HepG2 (cell line): Measurements from ENCODE around the gene JSRP1. TPM values are rescaled to one million over a fixed set of nuclear protein-coding genes. Genes with fewer than 3 reads are reported as not detected.

Source experiments
- AGO2 ChIP-seq: fragments of 200-400 bp; formaldehyde crosslinking; optimal IDR thresholded peaks from 2 replicates; pipeline ENCODE3; 2017; ENCODE audit warnings: mild to moderate bottlenecking, low read depth, low read length, moderate library complexity
- ISL2 ChIP-seq: sonication (generic); formaldehyde crosslinking; IDR thresholded peaks from 2 replicates; pipeline ENCODE4 v1.5.0; 2020; ENCODE audit warnings: missing genetic modification reagents
- KLF15 ChIP-seq: sonication (generic); formaldehyde crosslinking; IDR thresholded peaks from 2 replicates; pipeline ENCODE4 v1.8.1; 2023; ENCODE audit warnings: borderline replicate concordance, mild to moderate bottlenecking, inconsistent platforms, missing genetic modification reagents, mixed read lengths
- KLF6 ChIP-seq: IDR thresholded peaks from 2 replicates; pipeline ENCODE4 v1.8.0; 2016; ENCODE audit warnings: missing biosample characterization, missing genetic modification reagents
- NBN ChIP-seq: fragments of 450-650 bp; conservative IDR thresholded peaks from 2 replicates; pipeline ENCODE4 v1.6.1; 2017
- PCBP1 ChIP-seq: fragments of 200-400 bp; formaldehyde crosslinking; IDR thresholded peaks from 2 replicates; pipeline ENCODE4 v1.6.1; 2017; ENCODE audit warnings: mild to moderate bottlenecking, low read depth, low read length, borderline replicate concordance
- SRSF1 ChIP-seq: fragments of 200-400 bp; formaldehyde crosslinking; optimal IDR thresholded peaks from 2 replicates; pipeline ENCODE3; 2017; ENCODE audit warnings: mild to moderate bottlenecking, low read depth, low read length, moderate library complexity
- TBX2 ChIP-seq: sonication (generic); formaldehyde crosslinking; IDR thresholded peaks from 2 replicates; pipeline ENCODE4 v1.5.0; 2020; ENCODE audit warnings: missing genetic modification reagents, mild to moderate bottlenecking, borderline replicate concordance
- THYN1 ChIP-seq: sonication (generic); formaldehyde crosslinking; IDR thresholded peaks from 2 replicates; pipeline ENCODE4 v1.8.1; 2023; ENCODE audit warnings: low read depth, mild to moderate bottlenecking, moderate library complexity, missing genetic modification reagents, borderline replicate concordance
- TOE1 ChIP-seq: sonication (generic); formaldehyde crosslinking; IDR thresholded peaks from 2 replicates; pipeline ENCODE4 v1.4.0; 2020; ENCODE audit warnings: mild to moderate bottlenecking, missing genetic modification reagents
- ZBTB42 ChIP-seq: sonication (generic); formaldehyde crosslinking; IDR thresholded peaks from 2 replicates; pipeline ENCODE4 v1.5.0; 2020; ENCODE audit warnings: mild to moderate bottlenecking, missing genetic modification reagents
- ZNF225 ChIP-seq: sonication (generic); formaldehyde crosslinking; IDR thresholded peaks from 2 replicates; pipeline ENCODE4 v1.4.0; 2020; ENCODE audit warnings: mild to moderate bottlenecking, missing genetic modification reagents
- ZNF451 ChIP-seq: sonication (generic); formaldehyde crosslinking; IDR thresholded peaks from 2 replicates; pipeline ENCODE4 v1.5.0; 2020; ENCODE audit warnings: mild to moderate bottlenecking, missing genetic modification reagents
- ZNF552 ChIP-seq: sonication (generic); formaldehyde crosslinking; IDR thresholded peaks from 2 replicates; pipeline ENCODE4 v1.9.0; 2022; ENCODE audit warnings: missing genetic modification reagents, mild to moderate bottlenecking, borderline replicate concordance
- ZNF766 ChIP-seq: sonication (generic); formaldehyde crosslinking; IDR thresholded peaks from 2 replicates; pipeline ENCODE4 v1.5.0; 2020; ENCODE audit warnings: missing genetic modification reagents, borderline replicate concordance
- ZNF792 ChIP-seq: IDR thresholded peaks from 2 replicates; pipeline ENCODE4 v1.6.1; 2016
- ZNF816 ChIP-seq: sonication (generic); formaldehyde crosslinking; IDR thresholded peaks from 2 replicates; pipeline ENCODE4 v1.8.0; 2022; ENCODE audit warnings: missing genetic modification reagents, mild to moderate bottlenecking, borderline replicate concordance
- ZSCAN20 ChIP-seq: sonication (generic); formaldehyde crosslinking; IDR thresholded peaks from 2 replicates; pipeline ENCODE4 v1.4.0; 2020; ENCODE audit warnings: missing genetic modification reagents, mild to moderate bottlenecking, borderline replicate concordance
- polyA plus RNA-seq, 8 experiments: library from polyadenylated mRNA; depleted of rRNA in 3 of 8; stranded (reverse) in 7 of 8; unstranded in 1 of 8; fragments of >200 nt; fragmentation: Illumina TruSeq in 4 of 8; extraction: Trizol in 4 of 8; gene quantifications; 2 replicates each; pipeline versions ENCODE4 v1.2.1 to v1.2.3, GENCODE V29; 2011 to 2016; ENCODE audit warnings: low read depth in 4 of 8, missing spikeins in 1 of 8, mixed read lengths in 1 of 8; ENCODE audit not compliant: insufficient read depth in 1 of 8
- total RNA-seq, 5 experiments: library from RNA; depleted of rRNA; stranded (reverse); fragments of >200 nt; fragmentation: Illumina TruSeq; extraction: Trizol; gene quantifications; 2 replicates each; pipeline ENCODE4 v1.2.3, GENCODE V29; 2016; ENCODE audit warnings: low read depth in 1 of 5
- TF ChIP-seq, protein P1 (sequence below): sonication (generic); formaldehyde crosslinking; IDR thresholded peaks from 2 replicates; pipeline ENCODE4 v1.9.0; 2021; ENCODE audit warnings: missing genetic modification reagents, borderline replicate concordance
- TF ChIP-seq, protein P2 (sequence below): IDR thresholded peaks from 2 replicates; pipeline ENCODE4 v1.6.1; 2018; ENCODE audit warnings: missing genetic modification reagents, mild to moderate bottlenecking, missing compliant biosample characterization
- TF ChIP-seq, protein P3 (sequence below): sonication (generic); formaldehyde crosslinking; IDR thresholded peaks from 2 replicates; pipeline ENCODE4 v1.4.0; 2020; ENCODE audit warnings: mild to moderate bottlenecking, missing genetic modification reagents
- TF ChIP-seq, protein P4 (sequence below): sonication (generic); IDR thresholded peaks from 2 replicates; pipeline ENCODE4 v1.6.1; 2016; ENCODE audit warnings: low read depth, borderline replicate concordance

JSRP1 gene
- total and polyA plus RNA-seq, 2 of the 13 experiments (the other 11 are each of a cell fraction or from before 2014, with no cell fraction given), result 0.16 to 0.38 TPM

DNA sequence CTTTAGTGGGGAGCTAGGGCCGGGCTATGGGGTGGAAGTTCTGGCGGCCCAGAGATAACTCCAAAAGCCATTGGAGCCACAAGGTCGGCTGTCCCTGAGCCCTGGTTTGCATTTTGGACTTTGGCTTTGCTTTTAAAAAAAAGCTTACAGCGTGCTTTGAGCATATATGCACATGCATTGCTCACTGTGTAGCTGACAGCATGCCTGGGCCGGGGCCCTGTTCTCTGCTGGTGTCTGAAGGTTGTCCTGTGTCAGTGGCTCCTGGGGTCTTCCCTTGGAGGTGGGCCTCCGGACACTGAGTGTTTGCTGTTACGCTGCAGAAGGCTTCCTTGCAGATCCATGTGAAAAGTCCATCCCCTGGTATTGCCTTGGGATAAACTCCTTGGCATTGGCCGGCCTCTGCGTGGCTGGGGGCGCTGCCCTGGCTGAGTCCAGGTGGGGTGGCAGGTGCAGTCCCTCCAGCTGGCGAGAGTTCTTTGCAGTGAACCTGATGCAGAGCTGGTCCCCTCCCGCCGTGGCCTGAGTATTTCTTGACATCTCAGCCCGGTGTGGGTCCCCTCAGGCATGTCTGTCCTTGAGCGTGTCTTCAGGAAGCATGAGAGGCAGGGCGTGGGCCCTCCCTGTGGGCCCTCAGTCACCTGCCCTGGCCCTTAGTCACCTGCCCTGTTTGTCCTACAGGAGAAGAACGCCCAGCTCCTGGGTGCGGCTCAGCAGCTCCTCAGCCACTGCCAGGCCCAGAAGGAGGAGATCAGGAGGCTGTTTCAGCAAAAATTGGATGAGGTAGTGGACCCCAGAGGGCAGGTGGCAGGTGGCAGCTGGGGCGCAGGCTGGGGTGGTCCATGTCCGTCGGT, 43.1 kb downstream of the JSRP1 start (continued):
- TF ChIP-seq AGO2, result peak; percentile 2
- TF ChIP-seq ZSCAN20, result peak; percentile 95
- TF ChIP-seq, protein P1, sequence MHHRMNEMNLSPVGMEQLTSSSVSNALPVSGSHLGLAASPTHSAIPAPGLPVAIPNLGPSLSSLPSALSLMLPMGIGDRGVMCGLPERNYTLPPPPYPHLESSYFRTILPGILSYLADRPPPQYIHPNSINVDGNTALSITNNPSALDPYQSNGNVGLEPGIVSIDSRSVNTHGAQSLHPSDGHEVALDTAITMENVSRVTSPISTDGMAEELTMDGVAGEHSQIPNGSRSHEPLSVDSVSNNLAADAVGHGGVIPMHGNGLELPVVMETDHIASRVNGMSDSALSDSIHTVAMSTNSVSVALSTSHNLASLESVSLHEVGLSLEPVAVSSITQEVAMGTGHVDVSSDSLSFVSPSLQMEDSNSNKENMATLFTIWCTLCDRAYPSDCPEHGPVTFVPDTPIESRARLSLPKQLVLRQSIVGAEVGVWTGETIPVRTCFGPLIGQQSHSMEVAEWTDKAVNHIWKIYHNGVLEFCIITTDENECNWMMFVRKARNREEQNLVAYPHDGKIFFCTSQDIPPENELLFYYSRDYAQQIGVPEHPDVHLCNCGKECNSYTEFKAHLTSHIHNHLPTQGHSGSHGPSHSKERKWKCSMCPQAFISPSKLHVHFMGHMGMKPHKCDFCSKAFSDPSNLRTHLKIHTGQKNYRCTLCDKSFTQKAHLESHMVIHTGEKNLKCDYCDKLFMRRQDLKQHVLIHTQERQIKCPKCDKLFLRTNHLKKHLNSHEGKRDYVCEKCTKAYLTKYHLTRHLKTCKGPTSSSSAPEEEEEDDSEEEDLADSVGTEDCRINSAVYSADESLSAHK, result no peak
- peak; percentile 89; the same call in 1 of the 2 replicates for TF ChIP-seq ZNF816 (CRISPR knock-in tag)
- TF ChIP-seq, protein P2, sequence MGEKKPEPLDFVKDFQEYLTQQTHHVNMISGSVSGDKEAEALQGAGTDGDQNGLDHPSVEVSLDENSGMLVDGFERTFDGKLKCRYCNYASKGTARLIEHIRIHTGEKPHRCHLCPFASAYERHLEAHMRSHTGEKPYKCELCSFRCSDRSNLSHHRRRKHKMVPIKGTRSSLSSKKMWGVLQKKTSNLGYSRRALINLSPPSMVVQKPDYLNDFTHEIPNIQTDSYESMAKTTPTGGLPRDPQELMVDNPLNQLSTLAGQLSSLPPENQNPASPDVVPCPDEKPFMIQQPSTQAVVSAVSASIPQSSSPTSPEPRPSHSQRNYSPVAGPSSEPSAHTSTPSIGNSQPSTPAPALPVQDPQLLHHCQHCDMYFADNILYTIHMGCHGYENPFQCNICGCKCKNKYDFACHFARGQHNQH, result peak; percentile 89
- TF ChIP-seq ZNF792 (CRISPR knock-in tag), result 0 out of 2 replicates have a peak, but pooled peaks have one; percentile 51
- TF ChIP-seq ZNF451, result peak; percentile 97
- no peak for TF ChIP-seq ZBTB42
- TF ChIP-seq KLF15 (CRISPR knock-in tag), result 0 out of 2 replicates have a peak, but pooled peaks have one; percentile 77
- peak; percentile 24 for TF ChIP-seq SRSF1
- TF ChIP-seq TOE1 (CRISPR knock-in tag), result peak; percentile 65; the same call in 1 of the 2 replicates
- TF ChIP-seq ISL2, result peak; percentile 66; the same call in 1 of the 2 replicates
- no peak for TF ChIP-seq PCBP1
- 0 out of 2 replicates have a peak, but pooled peaks have one; percentile 49 for TF ChIP-seq KLF6 (CRISPR knock-in tag)
- TF ChIP-seq TBX2 (CRISPR knock-in tag), result peak; percentile 76
- no peak for TF ChIP-seq NBN
- TF ChIP-seq, protein P3, sequence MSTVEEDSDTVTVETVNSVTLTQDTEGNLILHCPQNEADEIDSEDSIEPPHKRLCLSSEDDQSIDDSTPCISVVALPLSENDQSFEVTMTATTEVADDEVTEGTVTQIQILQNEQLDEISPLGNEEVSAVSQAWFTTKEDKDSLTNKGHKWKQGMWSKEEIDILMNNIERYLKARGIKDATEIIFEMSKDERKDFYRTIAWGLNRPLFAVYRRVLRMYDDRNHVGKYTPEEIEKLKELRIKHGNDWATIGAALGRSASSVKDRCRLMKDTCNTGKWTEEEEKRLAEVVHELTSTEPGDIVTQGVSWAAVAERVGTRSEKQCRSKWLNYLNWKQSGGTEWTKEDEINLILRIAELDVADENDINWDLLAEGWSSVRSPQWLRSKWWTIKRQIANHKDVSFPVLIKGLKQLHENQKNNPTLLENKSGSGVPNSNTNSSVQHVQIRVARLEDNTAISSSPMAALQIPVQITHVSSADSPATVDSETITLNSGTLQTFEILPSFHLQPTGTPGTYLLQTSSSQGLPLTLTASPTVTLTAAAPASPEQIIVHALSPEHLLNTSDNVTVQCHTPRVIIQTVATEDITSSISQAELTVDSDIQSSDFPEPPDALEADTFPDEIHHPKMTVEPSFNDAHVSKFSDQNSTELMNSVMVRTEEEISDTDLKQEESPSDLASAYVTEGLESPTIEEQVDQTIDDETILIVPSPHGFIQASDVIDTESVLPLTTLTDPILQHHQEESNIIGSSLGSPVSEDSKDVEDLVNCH, result peak; percentile 94
- TF ChIP-seq ZNF766 (CRISPR knock-in tag), result peak; percentile 93; the same call in 1 of the 2 replicates
- TF ChIP-seq, protein P4, sequence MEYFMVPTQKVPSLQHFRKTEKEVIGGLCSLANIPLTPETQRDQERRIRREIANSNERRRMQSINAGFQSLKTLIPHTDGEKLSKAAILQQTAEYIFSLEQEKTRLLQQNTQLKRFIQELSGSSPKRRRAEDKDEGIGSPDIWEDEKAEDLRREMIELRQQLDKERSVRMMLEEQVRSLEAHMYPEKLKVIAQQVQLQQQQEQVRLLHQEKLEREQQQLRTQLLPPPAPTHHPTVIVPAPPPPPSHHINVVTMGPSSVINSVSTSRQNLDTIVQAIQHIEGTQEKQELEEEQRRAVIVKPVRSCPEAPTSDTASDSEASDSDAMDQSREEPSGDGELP, result 0 out of 2 replicates have a peak, but pooled peaks have one; percentile 7
- TF ChIP-seq THYN1, result no peak
- peak; percentile 92; the same call in 1 of the 2 replicates for TF ChIP-seq ZNF552
- TF ChIP-seq ZNF225 (CRISPR knock-in tag), result 0 out of 2 replicates have a peak, but pooled peaks have one; percentile 3
